Ascending aorta (tissue), 2 donors: ENCODE data around the gene SH3BP5. TPM values are rescaled to one million over a fixed set of nuclear protein-coding genes. Genes with fewer than 3 reads are reported as not detected.
"Not testable (repeated sequence)": the region's sequence is repeated elsewhere in the genome, so short reads cannot be mapped to it uniquely, and the experiment has no call there.

Experiments used
- DNase-seq, 2 donors: peaks; one replicate each; pipeline ENCODE4 v3.0.0-alpha.2; 2019; ENCODE audit warnings: low spot score in 2 of 2
- H3K27ac ChIP-seq, 2 donors: fragments of 200-600 bp; sonication (generic); one replicate each; pipeline ENCODE4 v1.5.1; 2016 to 2017; ENCODE audit warnings: mild to moderate bottlenecking in 1 of 2
- H3K27me3 ChIP-seq: fragments of 200-600 bp; sonication (generic); one replicate; pipeline ENCODE4 v1.5.1; 2017
- H3K36me3 ChIP-seq, 2 donors: fragments of 200-600 bp; sonication (generic); one replicate each; pipeline ENCODE4 v1.5.1; 2016
- H3K4me1 ChIP-seq, 2 donors: fragments of 200-600 bp; sonication (generic); one replicate each; pipeline ENCODE4 v1.5.1; 2016 to 2017; ENCODE audit warnings: mild to moderate bottlenecking in 1 of 2
- H3K4me3 ChIP-seq, 2 donors: fragments of 200-600 bp; sonication (generic); one replicate each; pipeline ENCODE4 v1.5.1; 2016 to 2017; ENCODE audit warnings: mild to moderate bottlenecking in 1 of 2
- H3K9me3 ChIP-seq, 2 donors: fragments of 200-600 bp; sonication (generic); one replicate each; pipeline ENCODE4 v1.5.1; 2016
- CTCF ChIP-seq, 3 experiments: fragments of 200-600 bp in 2 of 3; fragments of 450-650 bp in 1 of 3; sonication (generic) in 2 of 3; IDR thresholded peaks; one replicate each; pipeline ENCODE4 v1.5.1; 2016 to 2019; ENCODE audit warnings: antibody characterized with exemption in 3 of 3, mild to moderate bottlenecking in 1 of 3, moderate library complexity in 1 of 3
- intact Hi-C: fragments of 100-400 bp; cut with DNase I; formaldehyde crosslinking; loops from one replicate; pipeline ENCODE4 v1.15.1; 2023
- total RNA-seq: library from RNA; depleted of rRNA; stranded (reverse); fragments of >200 nt; gene quantifications from one replicate; pipeline ENCODE4 v1.1.0, GENCODE V29; 2016

The SH3BP5 gene
- total RNA-seq, 1 donor from 2014 or later: 65.9 TPM

GRCh38 chr3:15372918-15373317 is 40.5 kb upstream of the SH3BP5 start:
- H3K4me3 ChIP-seq: no peak overlapping the region
- H3K27me3 ChIP-seq: no peaks in the 10 kb centered on the region
- H3K4me1 ChIP-seq: peaks cover 0 to 2% of the 10 kb centered on the region in 2 donors
- no peaks in the 10 kb centered on the region for H3K36me3 ChIP-seq
- peak in 1 of 2 donors; percentile 44 for DNase-seq
- no peak overlapping the region for H3K27ac ChIP-seq
- no peaks in the 10 kb centered on the region for H3K9me3 ChIP-seq
- TF ChIP-seq CTCF (IDR thresholded peaks at IDR 0.05): no peak
- intact Hi-C loops: loop anchor here (10.0 kb wide), 1 partner anchor 268 kb away; no protein-coding TSS in a partner anchor

- Histone ChIP-seq H3K36me3 (no peaks in the 10 kb centered on the region), H3K4me1 (peaks cover 0 to 10% of the 10 kb centered on the region in 2 donors), H3K4me3 (no peak overlapping the region), H3K27me3 (no peaks in the 10 kb centered on the region), H3K27ac (no peak overlapping the region), H3K9me3 (no peaks in the 10 kb centered on the region)
- no peak for DNase-seq
- intact Hi-C loops: no loop called here
- no peak for TF ChIP-seq CTCF (IDR thresholded peaks at IDR 0.05)
Observed at GRCh38 chr3:15368561-15369135, 36.3 kb upstream of the SH3BP5 start.

- no peak for DNase-seq
- H3K9me3 ChIP-seq: no peaks in the 10 kb centered on the region
- H3K4me1 ChIP-seq: peaks cover 0 to 25% of the 10 kb centered on the region in 2 donors
- no peak for TF ChIP-seq CTCF (IDR thresholded peaks at IDR 0.05)
- no peaks in the 10 kb centered on the region for H3K36me3 ChIP-seq
- H3K4me3 ChIP-seq: no peak overlapping the region
- no peaks in the 10 kb centered on the region for H3K27me3 ChIP-seq
- intact Hi-C loops: no loop called here
- H3K27ac ChIP-seq: peak overlapping the region in 1 of 2 donors; percentile 48
Observed at GRCh38 chr3:15367059-15367458, 34.7 kb upstream of the SH3BP5 start.

- H3K27me3 ChIP-seq, H3K4me3 ChIP-seq, H3K36me3 ChIP-seq, H3K9me3 ChIP-seq, intact Hi-C loops: not testable (repeated sequence)
- peaks cover 12 to 44% of the 10 kb centered on the region in 2 donors for H3K4me1 ChIP-seq
- DNase-seq: peak in 1 of 2 donors; percentile 75
- H3K27ac ChIP-seq: peak overlapping the region; percentile 22 to 43
Observed at GRCh38 chr3:15364078-15364477, 31.7 kb upstream of the SH3BP5 start.

GRCh38 chr3:15361494-15362214 is 29.3 kb upstream of the SH3BP5 start:
- no peaks in the 10 kb centered on the region for H3K36me3 ChIP-seq
- DNase-seq: no peak
- intact Hi-C loops: no loop called here
- H3K4me1 ChIP-seq: peaks cover 12 to 39% of the 10 kb centered on the region in 2 donors
- no peaks in the 10 kb centered on the region for H3K9me3 ChIP-seq
- H3K27ac ChIP-seq: peak overlapping the region; percentile 18 to 55
- H3K27me3 ChIP-seq: no peaks in the 10 kb centered on the region
- no peak for TF ChIP-seq CTCF (IDR thresholded peaks at IDR 0.05)
- no peak overlapping the region for H3K4me3 ChIP-seq

GRCh38 chr3:15360788-15361493 is 28.6 kb upstream of the SH3BP5 start:
- Histone ChIP-seq H3K27ac (peak overlapping the region; percentile 53 to 60), H3K36me3 (no peaks in the 10 kb centered on the region), H3K27me3 (no peaks in the 10 kb centered on the region), H3K4me3 (no peak overlapping the region), H3K9me3 (no peaks in the 10 kb centered on the region), H3K4me1 (peaks cover 12 to 38% of the 10 kb centered on the region in 2 donors)
- no peak for TF ChIP-seq CTCF (IDR thresholded peaks at IDR 0.05)
- intact Hi-C loops: no loop called here
- no peak for DNase-seq
